ENCODE data around the gene VEGFB.

Gene VEGFB

GRCh38 chr11:64233913-64234586, at the start of gene VEGFB:
VEGFB (plus strand) TSS chr11:64234584; CDS start chr11:64234834, 250 bp downstream.
- DNase-seq (ENCODE audit: low spot score), result no peak
- no peak for FAIRE-seq

- DNase-seq (ENCODE audit: low spot score), result no peak
- FAIRE-seq, result no peak
Measured at GRCh38 chr11:64185175-64185692, 49.1 kb upstream of the VEGFB start.

- peak; percentile 87 for FAIRE-seq
Measured at GRCh38 chr11:64185693-64186491, 48.5 kb upstream of the VEGFB start, which contains the start of gene STIP1. STIP1 (plus strand) TSS chr11:64186171; CDS start chr11:64186262, 91 bp downstream.

GRCh38 chr11:64186492-64187165, 47.8 kb upstream of the VEGFB start:
- DNase-seq (ENCODE audit: low spot score) (no peak), FAIRE-seq (no peak)

More at GRCh38 chr11:64185693-64186491, 48.5 kb upstream of the VEGFB start, which contains the start of gene STIP1:
- peak; percentile 99 for DNase-seq (ENCODE audit: low spot score)

- FAIRE-seq (no peak), DNase-seq (ENCODE audit: low spot score) (no peak)
Measured at GRCh38 chr11:64192434-64192833, 42.0 kb upstream of the VEGFB start.

GRCh38 chr11:64196626-64197025, 37.8 kb upstream of the VEGFB start:
- FAIRE-seq, result no peak
- DNase-seq (ENCODE audit: low spot score), result no peak

- DNase-seq (ENCODE audit: low spot score), result no peak
- FAIRE-seq, result no peak
Measured at GRCh38 chr11:64198511-64198910, 35.9 kb upstream of the VEGFB start.

GRCh38 chr11:64201543-64201942, 32.8 kb upstream of the VEGFB start:
- no peak for FAIRE-seq
- no peak for DNase-seq (ENCODE audit: low spot score)

- DNase-seq (ENCODE audit: low spot score) (no peak), FAIRE-seq (no peak)
Measured at GRCh38 chr11:64202992-64203391, 31.4 kb upstream of the VEGFB start.

- no peak for FAIRE-seq
- DNase-seq (ENCODE audit: low spot score), result no peak
Measured at GRCh38 chr11:64203421-64204079, 30.8 kb upstream of the VEGFB start.

- no peak for FAIRE-seq
Measured at GRCh38 chr11:64204080-64204440, 30.3 kb upstream of the VEGFB start.

GRCh38 chr11:64204464-64204989, 29.9 kb upstream of the VEGFB start:
- DNase-seq (ENCODE audit: low spot score), result peak; percentile 63
- FAIRE-seq, result no peak

More at GRCh38 chr11:64204080-64204440, 30.3 kb upstream of the VEGFB start:
- no peak for DNase-seq (ENCODE audit: low spot score)

- FAIRE-seq, result no peak
- DNase-seq (ENCODE audit: low spot score), result no peak
Measured at GRCh38 chr11:64206457-64207255, 27.7 kb upstream of the VEGFB start, which contains the start of gene FERMT3. FERMT3 (plus strand) TSS chr11:64206721; CDS start chr11:64207365, 644 bp downstream.

GRCh38 chr11:64207256-64208085, 26.9 kb upstream of the VEGFB start:
- DNase-seq (ENCODE audit: low spot score) (no peak), FAIRE-seq (no peak)

- DNase-seq (ENCODE audit: low spot score), result no peak
- FAIRE-seq, result no peak
Measured at GRCh38 chr11:64208086-64208795, 26.1 kb upstream of the VEGFB start.

- FAIRE-seq, result no peak
- DNase-seq (ENCODE audit: low spot score), result no peak
Measured at GRCh38 chr11:64208796-64209562, 25.4 kb upstream of the VEGFB start.

- FAIRE-seq, result no peak
- no peak for DNase-seq (ENCODE audit: low spot score)
Measured at GRCh38 chr11:64209563-64209843, 24.9 kb upstream of the VEGFB start.

All from RCC 7860 (cell line).